ENCODE data around the gene TWF2. TPM values are rescaled to one million over a fixed set of nuclear protein-coding genes. Genes with fewer than 3 reads are reported as not detected.
A peak's percentile ranks its signal among the peaks of the same experiment; 100 is the strongest.

The TWF2 gene
- total RNA-seq, 4 donors from 2014 or later = 50.1 to 116 (median 78.3) TPM

- ATAC-seq (ENCODE audit: low FRiP score) (peak; percentile 55), DNase-seq (ENCODE audit: low spot score) (no peak)
These were observed 43.1 kb downstream of the TWF2 start for GRCh38 chr3:52195823-52196331.

GRCh38 chr3:52195291-52195597, 43.7 kb downstream of the TWF2 start:
- TF ChIP-seq, protein P1, sequence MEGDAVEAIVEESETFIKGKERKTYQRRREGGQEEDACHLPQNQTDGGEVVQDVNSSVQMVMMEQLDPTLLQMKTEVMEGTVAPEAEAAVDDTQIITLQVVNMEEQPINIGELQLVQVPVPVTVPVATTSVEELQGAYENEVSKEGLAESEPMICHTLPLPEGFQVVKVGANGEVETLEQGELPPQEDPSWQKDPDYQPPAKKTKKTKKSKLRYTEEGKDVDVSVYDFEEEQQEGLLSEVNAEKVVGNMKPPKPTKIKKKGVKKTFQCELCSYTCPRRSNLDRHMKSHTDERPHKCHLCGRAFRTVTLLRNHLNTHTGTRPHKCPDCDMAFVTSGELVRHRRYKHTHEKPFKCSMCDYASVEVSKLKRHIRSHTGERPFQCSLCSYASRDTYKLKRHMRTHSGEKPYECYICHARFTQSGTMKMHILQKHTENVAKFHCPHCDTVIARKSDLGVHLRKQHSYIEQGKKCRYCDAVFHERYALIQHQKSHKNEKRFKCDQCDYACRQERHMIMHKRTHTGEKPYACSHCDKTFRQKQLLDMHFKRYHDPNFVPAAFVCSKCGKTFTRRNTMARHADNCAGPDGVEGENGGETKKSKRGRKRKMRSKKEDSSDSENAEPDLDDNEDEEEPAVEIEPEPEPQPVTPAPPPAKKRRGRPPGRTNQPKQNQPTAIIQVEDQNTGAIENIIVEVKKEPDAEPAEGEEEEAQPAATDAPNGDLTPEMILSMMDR (IDR thresholded peaks at IDR 0.05) = no peak
- DNase-seq (ENCODE audit: low spot score) = no peak
- ATAC-seq (ENCODE audit: low FRiP score) = no peak

More at GRCh38 chr3:52195823-52196331, 43.1 kb downstream of the TWF2 start:
- TF ChIP-seq, protein P1 (IDR thresholded peaks at IDR 0.05) = no peak

- ATAC-seq (ENCODE audit: low FRiP score) = no peak
- no peak for DNase-seq (ENCODE audit: low spot score)
- TF ChIP-seq, protein P1 (IDR thresholded peaks at IDR 0.05) = no peak
These were observed 44.3 kb downstream of the TWF2 start for GRCh38 chr3:52194485-52195290.

- DNase-seq (ENCODE audit: low spot score) = no peak
- peak; percentile 43 for ATAC-seq (ENCODE audit: low FRiP score)
- TF ChIP-seq, protein P1 (IDR thresholded peaks at IDR 0.05) = no peak
These were observed 45.9 kb downstream of the TWF2 start for GRCh38 chr3:52193065-52193464.

DNA sequence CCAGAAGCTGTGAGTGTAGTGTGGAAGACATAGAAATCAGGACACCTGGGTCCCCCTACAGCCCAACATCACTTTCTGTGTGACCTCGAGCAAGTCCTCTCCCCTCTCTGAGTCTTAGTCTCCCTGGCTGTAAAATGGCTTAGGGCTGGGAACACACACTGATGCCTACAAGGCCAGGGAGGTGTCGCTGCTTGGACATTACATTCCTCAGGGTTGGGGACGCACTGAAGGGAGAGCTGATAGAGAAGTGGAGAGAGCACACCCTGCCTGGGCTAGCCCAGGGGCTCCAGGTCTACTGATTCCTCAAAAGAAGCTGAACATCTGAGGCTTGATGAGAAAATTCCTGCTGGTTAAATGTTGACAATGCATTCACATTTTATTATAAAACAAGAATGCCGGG, 47.3 kb downstream of the TWF2 start:
- TF ChIP-seq, protein P1 (IDR thresholded peaks at IDR 0.05) = no peak
- DNase-seq (ENCODE audit: low spot score) = no peak
- no peak for ATAC-seq (ENCODE audit: low FRiP score)

GRCh38 chr3:52190294-52191074, 48.5 kb downstream of the TWF2 start:
- ATAC-seq (ENCODE audit: low FRiP score) (peak; percentile 48), DNase-seq (ENCODE audit: low spot score) (no peak)
- TF ChIP-seq, protein P1 (IDR thresholded peaks at IDR 0.05) = no peak

Measured in omental fat pad (tissue), 4 donors.